Measurements from ENCODE around the gene DOCK3. TPM values are rescaled to one million over a fixed set of nuclear protein-coding genes. Genes with fewer than 3 reads are reported as not detected.

The DOCK3 gene
- total RNA-seq, 5 donors from 2014 or later (not counting 1 experiment from before 2014, with no cell fraction given), result 2.0 to 3.2 (median 2.6) TPM

GRCh38 chr3:50630394-50630793, 44.3 kb upstream of the DOCK3 start:
- Mint-ChIP-seq H3K4me1 (peaks cover 89 to 95% (median 92%) of the 10 kb centered on the region in 3 donors), H3K27ac (peak overlapping the region; percentile 70 to 83), H3K4me3 (peak overlapping the region in 1 of 3 donors; percentile 35), H3K27me3 (no peaks in the 10 kb centered on the region), H3K9me3 (no peaks in the 10 kb centered on the region), H3K36me3 (peaks cover 7% of the 10 kb centered on the region)
- H3K36me3 ChIP-seq (ENCODE audit: control insufficient read depth in 2 of 2, extremely low read depth in 1 of 2, insufficient read depth in 1 of 2, low read length in 1 of 2), result peaks cover 2 to 23% of the 10 kb centered on the region in 2 donors
- no peak for ATAC-seq (replicated peaks in 1 of 4)
- peaks cover 27 to 74% of the 10 kb centered on the region in 2 experiments for H3K4me1 ChIP-seq (ENCODE audit: control insufficient read depth in 1 of 2, extremely low read depth in 1 of 2, insufficient read depth in 2 of 2, low read length in 2 of 2)
- WGBS (ENCODE audit: insufficient coverage), result 95% methylated on average over 5 of the region's 6 CpGs
- H3K4me3 ChIP-seq (ENCODE audit: control insufficient read depth in 1 of 2, extremely low read depth in 1 of 2, low read length in 1 of 2), result no peak overlapping the region
- DNase-seq, result no peak
- no peaks in the 10 kb centered on the region for H3K27me3 ChIP-seq (replicated peaks in 1 of 2; ENCODE audit: control insufficient read depth in 2 of 2, extremely low read depth in 1 of 2, insufficient read depth in 2 of 2, low read length in 1 of 2)
- ChIA-PET CTCF (interaction anchor here in 1 of 2 donors (2.5 kb wide), 1 partner anchor 15 kb away, joined by 6 read pairs; no protein-coding TSS in a partner anchor), POLR2A (no interaction called here)
- H3K27ac ChIP-seq (ENCODE audit: low read length), result peak overlapping the region; percentile 7
- H3K9me3 ChIP-seq, result no peaks in the 10 kb centered on the region

- peak overlapping the region in 1 of 3 donors; percentile 35 for H3K4me3 Mint-ChIP-seq
Observed at GRCh38 chr3:50630877-50631276, 43.9 kb upstream of the DOCK3 start.

GRCh38 chr3:50632450-50632849, 42.3 kb upstream of the DOCK3 start:
- CTCF ChIA-PET, result interaction anchor here in 1 of 2 donors (2.5 kb wide), 1 partner anchor 17 kb away, joined by 6 read pairs; no protein-coding TSS in a partner anchor
- H3K4me3 Mint-ChIP-seq, result peak overlapping the region in 1 of 3 donors; percentile 35
- H3K27ac ChIP-seq (ENCODE audit: low read length), result no peak overlapping the region
- H3K4me3 ChIP-seq (ENCODE audit: control insufficient read depth in 1 of 2, extremely low read depth in 1 of 2, low read length in 1 of 2), result no peak overlapping the region
- peak overlapping the region; percentile 80 to 83 for H3K27ac Mint-ChIP-seq
- H3K9me3 ChIP-seq, result no peaks in the 10 kb centered on the region
- peak; percentile 24 to 39 (median 32) for ATAC-seq (replicated peaks in 1 of 4)
- no peaks in the 10 kb centered on the region for H3K9me3 Mint-ChIP-seq
- no peak for DNase-seq
- H3K36me3 ChIP-seq (ENCODE audit: control insufficient read depth in 2 of 2, extremely low read depth in 1 of 2, insufficient read depth in 1 of 2, low read length in 1 of 2), result peaks cover 2 to 18% of the 10 kb centered on the region in 2 donors
- H3K36me3 Mint-ChIP-seq, result peaks cover 7% of the 10 kb centered on the region
- POLR2A ChIA-PET, result interaction anchor here in 1 of 2 donors (0.6 kb wide), 1 partner anchor 1032 kb away, joined by 10 read pairs; no protein-coding TSS in a partner anchor
- no peaks in the 10 kb centered on the region for H3K27me3 Mint-ChIP-seq
- H3K27me3 ChIP-seq (replicated peaks in 1 of 2; ENCODE audit: control insufficient read depth in 2 of 2, extremely low read depth in 1 of 2, insufficient read depth in 2 of 2, low read length in 1 of 2), result no peaks in the 10 kb centered on the region
- 28% methylated on average over 5 of the region's 5 CpGs for WGBS (ENCODE audit: insufficient coverage)
- H3K4me1 Mint-ChIP-seq, result peaks cover 88 to 93% (median 90%) of the 10 kb centered on the region in 3 donors
- H3K4me1 ChIP-seq (ENCODE audit: control insufficient read depth in 1 of 2, extremely low read depth in 1 of 2, insufficient read depth in 2 of 2, low read length in 2 of 2), result peaks cover 25 to 73% of the 10 kb centered on the region in 2 experiments

More at GRCh38 chr3:50630877-50631276, 43.9 kb upstream of the DOCK3 start:
- Histone ChIP-seq H3K36me3 (ENCODE audit: control insufficient read depth in 2 of 2, extremely low read depth in 1 of 2, insufficient read depth in 1 of 2, low read length in 1 of 2) (peaks cover 2 to 21% of the 10 kb centered on the region in 2 donors), H3K4me1 (ENCODE audit: control insufficient read depth in 1 of 2, extremely low read depth in 1 of 2, insufficient read depth in 2 of 2, low read length in 2 of 2) (peaks cover 24 to 73% of the 10 kb centered on the region in 2 experiments), H3K27ac (ENCODE audit: low read length) (peak overlapping the region; percentile 7), H3K27me3 (replicated peaks in 1 of 2; ENCODE audit: control insufficient read depth in 2 of 2, extremely low read depth in 1 of 2, insufficient read depth in 2 of 2, low read length in 1 of 2) (no peaks in the 10 kb centered on the region), H3K9me3 (no peaks in the 10 kb centered on the region), H3K4me3 (ENCODE audit: control insufficient read depth in 1 of 2, extremely low read depth in 1 of 2, low read length in 1 of 2) (no peak overlapping the region)
- Mint-ChIP-seq H3K9me3 (no peaks in the 10 kb centered on the region), H3K27ac (peak overlapping the region; percentile 70 to 83), H3K36me3 (peaks cover 7% of the 10 kb centered on the region), H3K27me3 (no peaks in the 10 kb centered on the region), H3K4me1 (peaks cover 87 to 92% (median 89%) of the 10 kb centered on the region in 3 donors)
- POLR2A ChIA-PET, result interaction anchor here in 1 of 2 donors (0.5 kb wide), 1 partner anchor 151 kb away, joined by 9 read pairs; no protein-coding TSS in a partner anchor
- ATAC-seq (replicated peaks in 1 of 4) (no peak), DNase-seq (no peak)
- 33% methylated on average over 1 of the region's 7 CpGs for WGBS (ENCODE audit: insufficient coverage)
- CTCF ChIA-PET, result interaction anchor here in 1 of 2 donors (0.8 to 2.5 kb wide), 2 partner anchors 15 to 17 kb away, joined by 3 to 6 read pairs; no protein-coding TSS in a partner anchor

GRCh38 chr3:50633230-50633790, 41.4 kb upstream of the DOCK3 start:
- no peak overlapping the region for H3K4me3 Mint-ChIP-seq
- Histone ChIP-seq H3K4me3 (ENCODE audit: control insufficient read depth in 1 of 2, extremely low read depth in 1 of 2, low read length in 1 of 2) (no peak overlapping the region), H3K4me1 (ENCODE audit: control insufficient read depth in 1 of 2, extremely low read depth in 1 of 2, insufficient read depth in 2 of 2, low read length in 2 of 2) (peaks cover 25 to 74% of the 10 kb centered on the region in 2 experiments), H3K36me3 (ENCODE audit: control insufficient read depth in 2 of 2, extremely low read depth in 1 of 2, insufficient read depth in 1 of 2, low read length in 1 of 2) (peaks cover 2 to 11% of the 10 kb centered on the region in 2 donors), H3K27ac (ENCODE audit: low read length) (no peak overlapping the region), H3K27me3 (replicated peaks in 1 of 2; ENCODE audit: control insufficient read depth in 2 of 2, extremely low read depth in 1 of 2, insufficient read depth in 2 of 2, low read length in 1 of 2) (no peaks in the 10 kb centered on the region), H3K9me3 (no peaks in the 10 kb centered on the region)
- H3K27me3 Mint-ChIP-seq, result no peaks in the 10 kb centered on the region
- CTCF ChIA-PET, result no interaction called here
- H3K36me3 Mint-ChIP-seq, result peaks cover 4% of the 10 kb centered on the region
- 59% methylated on average over 5 of the region's 5 CpGs for WGBS (ENCODE audit: insufficient coverage)
- POLR2A ChIA-PET, result no interaction called here
- H3K27ac Mint-ChIP-seq, result peak overlapping the region; percentile 80 to 90
- H3K4me1 Mint-ChIP-seq, result peaks cover 86 to 93% (median 90%) of the 10 kb centered on the region in 3 donors
- DNase-seq (no peak), ATAC-seq (replicated peaks in 1 of 4) (no peak)
- no peaks in the 10 kb centered on the region for H3K9me3 Mint-ChIP-seq

- ATAC-seq (replicated peaks in 1 of 4) (no peak), DNase-seq (no peak)
- Mint-ChIP-seq H3K27me3 (no peaks in the 10 kb centered on the region), H3K9me3 (no peaks in the 10 kb centered on the region), H3K4me1 (peaks cover 73 to 80% (median 76%) of the 10 kb centered on the region in 3 donors), H3K36me3 (peaks cover 13% of the 10 kb centered on the region), H3K4me3 (peak overlapping the region in 1 of 3 donors; percentile 19), H3K27ac (peak overlapping the region in 1 of 2 donors; percentile 64)
- H3K36me3 ChIP-seq (ENCODE audit: control insufficient read depth in 2 of 2, extremely low read depth in 1 of 2, insufficient read depth in 1 of 2, low read length in 1 of 2), result peaks cover 6 to 19% of the 10 kb centered on the region in 2 donors
- CTCF ChIA-PET, result no interaction called here
- no peaks in the 10 kb centered on the region for H3K9me3 ChIP-seq
- POLR2A ChIA-PET, result no interaction called here
- H3K4me3 ChIP-seq (ENCODE audit: control insufficient read depth in 1 of 2, extremely low read depth in 1 of 2, low read length in 1 of 2), result no peak overlapping the region
- no peak overlapping the region for H3K27ac ChIP-seq (ENCODE audit: low read length)
- H3K4me1 ChIP-seq (ENCODE audit: control insufficient read depth in 1 of 2, extremely low read depth in 1 of 2, insufficient read depth in 2 of 2, low read length in 2 of 2), result peaks cover 24 to 57% of the 10 kb centered on the region in 2 experiments
- H3K27me3 ChIP-seq (replicated peaks in 1 of 2; ENCODE audit: control insufficient read depth in 2 of 2, extremely low read depth in 1 of 2, insufficient read depth in 2 of 2, low read length in 1 of 2), result no peaks in the 10 kb centered on the region
Observed at GRCh38 chr3:50635066-50635465, 39.7 kb upstream of the DOCK3 start.

GRCh38 chr3:50637011-50637410, 37.7 kb upstream of the DOCK3 start:
- ATAC-seq (replicated peaks in 1 of 4), result no peak
- Mint-ChIP-seq H3K27me3 (no peaks in the 10 kb centered on the region), H3K9me3 (no peaks in the 10 kb centered on the region), H3K27ac (peak overlapping the region; percentile 76 to 88), H3K4me1 (peaks cover 53 to 61% (median 56%) of the 10 kb centered on the region in 3 donors), H3K4me3 (no peak overlapping the region), H3K36me3 (peaks cover 26% of the 10 kb centered on the region)
- no peaks in the 10 kb centered on the region for H3K27me3 ChIP-seq (replicated peaks in 1 of 2; ENCODE audit: control insufficient read depth in 2 of 2, extremely low read depth in 1 of 2, insufficient read depth in 2 of 2, low read length in 1 of 2)
- H3K4me1 ChIP-seq (ENCODE audit: control insufficient read depth in 1 of 2, extremely low read depth in 1 of 2, insufficient read depth in 2 of 2, low read length in 2 of 2), result peaks cover 11 to 37% of the 10 kb centered on the region in 2 experiments
- POLR2A ChIA-PET, result interaction anchor here in 1 of 2 donors (0.7 kb wide), 1 partner anchor 619 kb away, joined by 3 read pairs; no protein-coding TSS in a partner anchor
- 100% methylated on average over 1 of the region's 4 CpGs for WGBS (ENCODE audit: insufficient coverage)
- no peak overlapping the region for H3K4me3 ChIP-seq (ENCODE audit: control insufficient read depth in 1 of 2, extremely low read depth in 1 of 2, low read length in 1 of 2)
- no peak overlapping the region for H3K27ac ChIP-seq (ENCODE audit: low read length)
- peaks cover 17 to 35% of the 10 kb centered on the region in 2 donors for H3K36me3 ChIP-seq (ENCODE audit: control insufficient read depth in 2 of 2, extremely low read depth in 1 of 2, insufficient read depth in 1 of 2, low read length in 1 of 2)
- H3K9me3 ChIP-seq, result no peaks in the 10 kb centered on the region
- no peak for DNase-seq
- CTCF ChIA-PET, result no interaction called here
